Esophagus squamous epithelium (tissue), 4 donors: ENCODE measurements around the gene CCDC170.

Source experiments
- CTCF ChIP-seq, 6 experiments: fragments of 450-650 bp in 4 of 6; fragments of 200-600 bp in 2 of 6; sonication (generic) in 2 of 6; IDR thresholded peaks; one replicate each; pipeline ENCODE4 v1.5.1; 2016 to 2019; ENCODE audit warnings: antibody characterized with exemption in 6 of 6, mild to moderate bottlenecking in 4 of 6, moderate library complexity in 4 of 6
- POLR2A ChIP-seq, 4 donors: fragments of 450-650 bp; IDR thresholded peaks; one replicate each; pipeline ENCODE4 v1.6.1; 2017; ENCODE audit warnings: antibody characterized with exemption in 4 of 4, mild to moderate bottlenecking in 4 of 4, moderate library complexity in 3 of 4

- no peak for TF ChIP-seq CTCF (IDR thresholded peaks at IDR 0.05)
- TF ChIP-seq POLR2A (IDR thresholded peaks at IDR 0.05) = no peak
Measured at GRCh38 chr6:151614630-151615029, 120.8 kb downstream of the CCDC170 start.
